Activated T-helper 1 cell treated with Interleukin-2 at 50 U/mL for 16 hours (primary cell): Measurements from ENCODE around the gene KLRF1.

ENCODE experiments used
- DNase-seq: peaks from one replicate; pipeline ENCODE4 v3.0.0-alpha.2; 2020; ENCODE audit warnings: low read depth

The KLRF1 gene, protein sequence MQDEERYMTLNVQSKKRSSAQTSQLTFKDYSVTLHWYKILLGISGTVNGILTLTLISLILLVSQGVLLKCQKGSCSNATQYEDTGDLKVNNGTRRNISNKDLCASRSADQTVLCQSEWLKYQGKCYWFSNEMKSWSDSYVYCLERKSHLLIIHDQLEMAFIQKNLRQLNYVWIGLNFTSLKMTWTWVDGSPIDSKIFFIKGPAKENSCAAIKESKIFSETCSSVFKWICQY

DNA sequence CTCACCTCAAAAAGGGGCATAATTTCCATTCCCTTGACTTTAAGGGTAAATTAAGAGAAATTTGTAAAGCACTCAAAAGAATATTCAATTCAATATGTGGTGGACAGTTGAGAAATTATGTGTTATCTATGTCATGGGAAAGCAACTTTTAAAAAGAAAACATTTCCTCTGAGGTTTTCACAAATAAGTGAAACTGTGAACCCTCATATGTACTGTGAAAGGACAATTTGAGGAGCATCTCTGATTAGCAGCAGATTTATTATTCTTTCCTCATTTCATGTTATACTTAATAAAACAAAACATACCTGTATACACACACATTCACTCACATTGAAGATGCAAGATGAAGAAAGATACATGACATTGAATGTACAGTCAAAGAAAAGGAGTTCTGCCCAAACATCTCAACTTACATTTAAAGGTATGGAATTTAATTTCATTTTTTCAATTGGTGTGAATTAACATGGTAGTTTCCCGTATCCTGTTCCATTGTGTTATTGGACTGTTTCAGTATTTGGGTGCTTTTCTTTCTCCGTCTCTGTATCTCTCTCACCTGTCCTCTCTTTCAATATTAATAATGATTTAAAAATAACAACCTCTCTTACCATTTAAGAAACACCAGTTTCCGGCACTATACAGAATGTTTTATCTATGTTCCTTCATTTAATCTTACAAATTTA is at the start of gene KLRF1:
Gene KLRF1 (plus strand): TSS at position 273 of the 680 bp plus-strand sequence. CDS start 64 bp downstream, at position 337.
- DNase-seq = no peak

DNA sequence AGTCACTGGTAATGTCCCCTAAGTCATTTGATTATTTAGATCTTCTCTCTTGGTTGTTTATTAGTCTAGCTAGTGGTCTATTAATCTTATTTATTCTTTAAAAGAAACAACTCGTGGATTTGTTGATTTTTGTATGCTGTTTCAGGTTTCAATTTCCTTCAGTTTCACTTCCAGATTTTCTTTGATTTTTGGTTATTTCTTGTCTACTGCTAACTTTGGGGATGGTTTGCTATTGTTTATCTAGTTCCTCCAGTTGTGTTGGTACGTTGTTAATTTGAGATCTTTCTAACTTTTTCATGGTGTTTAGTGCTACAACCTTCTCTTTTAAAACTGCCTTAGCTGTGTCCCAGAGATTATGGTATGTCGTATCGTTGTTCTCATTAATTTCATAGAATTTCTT is 48.1 kb upstream of the KLRF1 start:
- DNase-seq = no peak

DNA sequence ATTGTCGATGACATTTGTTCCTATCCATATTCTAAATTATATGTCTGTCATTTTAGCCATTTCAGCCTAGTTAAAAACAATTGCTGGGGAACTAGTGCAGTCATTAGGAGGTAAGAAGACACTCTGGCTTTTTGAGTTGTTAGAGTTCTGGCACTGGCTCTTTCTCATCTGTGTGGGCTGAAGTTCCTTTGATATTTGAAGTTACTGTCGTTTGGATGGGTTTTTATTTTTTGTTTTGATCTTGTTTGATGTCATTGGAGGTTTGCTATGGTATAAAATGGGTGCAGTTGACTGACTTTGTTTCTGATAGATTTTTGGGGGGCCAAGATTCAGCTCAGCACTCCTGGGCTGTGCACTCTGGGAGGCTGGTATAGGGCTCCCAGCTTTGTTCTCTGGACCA is 45.9 kb upstream of the KLRF1 start:
- DNase-seq = no peak

DNA sequence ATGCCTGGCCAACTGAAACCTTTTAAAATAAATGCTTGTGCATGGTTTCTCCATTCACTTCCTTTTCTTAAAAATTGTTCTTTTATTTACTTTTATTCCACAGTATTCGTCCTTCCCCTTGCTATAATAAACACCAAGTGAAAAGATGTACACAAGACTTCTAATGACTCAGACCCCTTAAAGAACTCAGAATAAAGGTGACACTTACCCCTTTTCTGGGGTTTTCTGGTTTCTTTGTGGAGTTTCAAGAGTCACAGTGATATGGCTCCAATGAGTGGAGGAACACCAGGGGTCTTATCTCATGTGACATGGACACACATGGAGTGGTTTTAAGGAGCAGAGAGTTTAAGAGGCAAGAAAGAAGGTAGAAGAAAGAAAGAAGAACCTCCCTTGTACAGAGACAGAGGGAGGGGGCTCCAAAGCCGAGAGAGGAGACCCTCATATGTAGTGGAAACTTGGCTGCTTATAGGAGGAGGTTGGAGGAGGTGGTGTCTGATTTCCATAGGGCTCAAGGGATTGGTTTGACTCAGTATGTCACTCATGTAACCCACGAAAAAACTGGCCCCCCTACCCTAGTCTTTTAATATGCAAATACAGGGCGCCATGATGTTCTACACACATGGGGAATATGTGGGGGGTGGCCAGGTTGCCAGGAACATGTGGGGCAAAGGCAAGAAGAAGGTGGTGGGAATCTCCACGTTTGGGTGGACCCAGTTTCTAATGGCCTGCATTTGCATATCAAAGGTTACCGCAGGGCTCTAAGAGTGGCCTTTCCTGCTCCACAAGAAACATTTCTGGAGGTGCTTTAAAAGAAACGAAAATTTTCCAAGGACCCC is 44.5 kb upstream of the KLRF1 start:
- no peak for DNase-seq

DNA sequence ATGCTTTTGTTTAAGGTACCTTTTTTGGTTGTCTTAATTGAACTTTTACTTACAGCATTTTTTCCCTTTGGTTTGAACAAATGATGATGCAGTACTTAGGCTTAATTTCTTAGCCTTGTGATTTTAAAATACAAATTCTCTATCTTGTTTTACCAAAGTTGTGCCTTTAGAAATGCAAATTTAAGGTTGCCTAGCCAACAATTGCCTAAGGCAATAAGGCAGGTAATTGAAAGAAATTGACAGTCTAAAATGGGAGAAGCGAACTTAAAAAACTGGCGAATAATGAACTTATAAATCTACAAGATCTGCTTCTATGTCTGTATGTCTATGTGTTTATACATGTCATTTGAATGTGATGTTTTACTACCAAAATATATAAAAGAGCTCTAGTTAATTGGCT is 43.0 kb upstream of the KLRF1 start:
- DNase-seq = no peak

DNA sequence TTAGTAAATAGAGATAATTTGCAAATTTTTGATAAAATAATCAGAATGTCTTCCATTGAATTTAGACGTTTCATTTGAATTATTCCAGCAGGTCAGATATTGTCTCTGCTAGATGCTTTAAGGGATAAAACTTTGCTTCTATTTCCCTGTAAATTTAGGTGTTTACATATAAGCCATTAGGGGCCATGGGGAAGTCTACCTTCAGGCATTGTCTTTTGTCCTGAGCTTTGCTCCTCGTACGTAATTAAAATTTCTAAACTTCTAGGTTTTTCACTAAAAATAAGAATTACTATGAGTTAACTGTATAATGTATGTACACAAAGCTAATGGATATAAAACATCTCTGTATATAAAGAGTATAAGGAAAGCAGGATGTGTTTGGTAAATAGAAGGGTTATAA is 42.5 kb upstream of the KLRF1 start:
- no peak for DNase-seq

DNA sequence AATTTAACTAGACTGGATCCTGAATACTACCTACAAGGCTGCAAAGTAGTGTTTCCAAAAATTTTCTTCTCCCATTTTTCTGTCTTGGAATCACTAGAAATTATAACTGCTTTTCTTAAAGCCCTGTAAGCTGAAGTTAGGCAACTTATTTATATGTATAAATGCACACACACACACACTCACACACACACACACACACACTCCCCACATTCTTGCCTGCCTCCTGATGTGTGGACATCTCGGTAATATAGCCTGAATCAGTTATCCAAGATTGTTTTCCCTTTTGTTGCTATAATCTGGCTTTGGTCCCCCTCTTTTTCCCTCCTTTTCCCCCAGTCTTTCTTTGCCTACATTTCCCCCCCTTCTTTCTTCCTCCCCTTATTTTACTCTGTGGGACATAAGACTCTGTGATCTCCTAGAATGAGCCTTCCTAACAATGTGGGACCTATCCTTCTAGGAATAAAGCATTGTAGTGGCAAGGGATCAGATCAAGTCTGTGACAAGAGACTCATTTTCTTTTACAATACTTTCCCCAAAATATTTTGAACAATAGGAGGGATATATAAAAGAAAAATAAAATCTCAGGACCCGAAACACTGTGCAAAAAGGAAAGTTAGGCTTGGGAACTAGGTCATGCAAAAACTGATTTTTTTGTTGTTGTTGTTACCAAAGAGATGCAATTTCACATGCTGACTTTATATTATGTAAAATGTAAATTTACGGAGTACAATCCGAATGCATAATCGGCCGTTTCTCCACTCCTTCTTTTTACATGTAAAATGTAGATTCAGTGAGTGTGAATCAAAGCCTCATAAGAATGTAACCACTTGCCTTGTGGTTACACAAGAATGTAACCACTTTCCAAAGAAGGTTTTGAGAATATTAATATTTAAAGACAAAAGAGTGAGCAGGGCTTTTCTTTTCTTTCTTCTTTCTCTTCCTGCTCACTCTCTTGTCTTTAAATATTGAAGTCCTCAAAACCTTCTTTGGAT is 40.3 kb upstream of the KLRF1 start:
- no peak for DNase-seq

DNA sequence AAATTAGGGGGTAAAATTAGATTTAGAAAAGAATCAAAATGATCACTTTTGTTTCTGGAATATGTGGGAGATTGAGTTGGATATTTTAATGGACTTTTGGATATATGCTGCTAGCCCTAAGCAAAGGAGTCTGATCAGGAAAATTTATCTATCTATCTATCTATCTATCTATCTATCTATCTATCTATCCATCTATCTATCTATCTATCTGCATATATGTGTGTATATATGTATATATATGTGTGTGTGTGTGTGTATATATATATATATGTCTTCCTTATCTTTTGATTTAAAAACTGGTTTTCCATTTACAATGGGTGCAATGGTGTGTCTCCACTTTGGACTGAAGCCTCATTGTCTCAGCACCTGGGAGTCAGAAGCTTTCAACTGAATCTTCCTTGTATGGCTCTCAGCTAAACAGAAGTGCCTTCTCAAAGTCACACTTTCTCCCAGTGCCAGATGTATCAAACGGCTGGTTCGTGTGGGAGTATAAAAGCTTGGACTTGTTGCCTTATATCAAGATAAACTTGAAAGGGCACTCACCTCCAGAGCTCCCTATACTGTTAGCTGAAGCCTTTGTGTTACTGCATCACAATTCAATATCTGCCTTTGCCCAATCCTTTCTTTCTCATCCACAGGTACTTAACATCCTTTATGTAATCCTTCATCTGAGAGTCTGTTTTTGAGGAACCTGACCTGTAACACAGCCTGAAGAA is 34.9 kb upstream of the KLRF1 start:
- no peak for DNase-seq

DNA sequence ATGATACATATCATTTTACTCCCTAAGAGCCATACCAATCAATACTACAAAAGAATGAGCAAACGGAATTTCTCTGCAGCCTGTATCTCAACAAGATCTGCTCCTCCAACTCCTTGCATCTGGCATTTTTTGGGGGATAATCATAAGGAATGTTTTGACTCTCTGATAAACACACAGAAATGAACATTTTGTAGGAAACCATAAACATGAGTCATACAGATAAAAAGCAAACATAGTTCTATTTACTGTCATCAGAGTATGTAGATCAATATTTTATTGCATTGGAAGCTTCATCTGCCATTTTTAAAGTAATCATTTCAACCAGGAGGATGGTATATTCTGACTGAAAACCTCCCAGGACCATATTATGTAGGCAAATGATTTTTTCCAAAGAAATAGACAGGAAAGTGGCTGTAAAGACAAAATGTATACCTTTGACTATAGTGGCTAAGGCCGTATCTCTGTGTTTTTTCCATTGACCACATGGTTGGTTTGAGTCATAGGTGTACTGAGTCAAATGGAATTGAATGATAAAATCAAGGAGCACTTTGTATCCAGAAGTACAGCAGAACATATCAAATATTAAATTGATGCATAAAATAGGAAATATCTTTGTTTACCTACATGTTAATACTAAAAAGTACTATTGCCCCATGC is 34.2 kb upstream of the KLRF1 start:
- no peak for DNase-seq

DNA sequence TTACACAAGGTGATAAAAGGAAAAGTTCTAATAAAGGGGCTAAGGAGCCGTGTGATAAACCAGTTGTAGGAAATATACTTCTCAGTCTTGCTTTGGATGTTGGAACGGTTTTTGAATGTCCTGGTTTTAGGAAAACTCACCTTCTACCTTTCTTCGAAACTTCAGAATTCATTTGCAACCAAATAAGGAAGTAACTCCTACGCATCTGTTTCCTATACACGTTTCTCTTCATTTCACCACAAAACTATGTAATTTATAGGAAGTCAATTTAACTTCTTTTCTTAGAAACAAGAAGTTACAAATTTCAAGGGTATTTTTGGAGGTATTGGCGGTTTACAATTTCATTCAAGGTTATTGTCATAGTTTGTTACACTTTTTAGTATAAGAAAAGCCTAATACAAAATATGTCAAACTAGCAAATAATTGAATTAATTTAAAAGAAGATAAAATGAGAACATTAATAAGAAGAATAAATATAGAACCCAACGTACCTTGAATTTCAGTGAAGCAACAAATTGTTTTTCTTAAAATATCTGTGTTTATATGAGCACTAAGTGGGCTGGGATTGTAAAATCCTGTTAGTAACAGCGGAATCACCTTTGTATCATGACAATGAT is 33.4 kb upstream of the KLRF1 start:
- no peak for DNase-seq

DNA sequence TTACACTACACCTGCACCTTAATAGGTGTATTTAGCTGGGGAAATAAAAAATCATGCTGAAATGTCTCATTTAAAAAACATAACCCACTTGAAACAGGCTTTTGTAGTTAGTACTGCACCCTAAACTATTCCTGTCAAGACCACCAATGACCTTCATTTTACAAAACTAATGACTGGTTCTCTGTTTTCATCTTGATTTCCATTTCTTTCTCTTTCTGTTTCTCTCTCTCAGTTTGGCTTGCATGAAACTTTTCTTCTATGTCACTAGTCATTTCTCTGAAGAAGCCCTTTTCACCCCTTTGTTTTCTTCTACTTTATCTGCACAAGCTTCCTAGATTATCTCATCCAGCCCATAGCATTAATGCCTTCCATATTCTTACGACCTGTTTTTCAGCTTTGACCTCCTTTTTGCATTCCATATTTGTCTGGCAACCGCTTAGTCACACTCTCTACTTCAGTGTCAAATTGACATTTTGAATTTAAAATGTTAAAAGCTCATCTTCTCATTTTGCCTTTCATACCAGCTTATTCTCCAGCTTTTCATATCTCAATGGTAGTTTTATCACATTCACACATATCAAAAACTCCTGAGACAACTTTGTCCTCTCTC is 32.7 kb upstream of the KLRF1 start:
- no peak for DNase-seq

DNA sequence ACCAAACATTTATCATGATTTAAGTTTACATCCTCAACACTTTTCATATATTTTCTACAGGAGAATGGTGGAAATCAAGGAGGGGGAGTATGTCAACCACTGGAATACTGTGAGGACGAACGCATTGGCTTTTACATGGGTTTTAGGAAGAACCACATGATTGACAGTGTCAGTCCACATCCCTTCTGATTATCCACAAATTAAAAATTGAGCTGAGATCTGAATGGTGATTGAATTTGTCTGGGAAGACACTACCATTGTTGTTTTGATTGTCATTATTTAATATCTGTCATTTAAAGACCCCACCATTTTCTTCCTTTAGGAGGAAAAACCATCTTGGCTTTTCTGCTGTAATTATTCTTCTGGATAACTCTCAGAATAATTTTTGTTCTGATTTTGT is 31.3 kb upstream of the KLRF1 start:
- no peak for DNase-seq

DNA sequence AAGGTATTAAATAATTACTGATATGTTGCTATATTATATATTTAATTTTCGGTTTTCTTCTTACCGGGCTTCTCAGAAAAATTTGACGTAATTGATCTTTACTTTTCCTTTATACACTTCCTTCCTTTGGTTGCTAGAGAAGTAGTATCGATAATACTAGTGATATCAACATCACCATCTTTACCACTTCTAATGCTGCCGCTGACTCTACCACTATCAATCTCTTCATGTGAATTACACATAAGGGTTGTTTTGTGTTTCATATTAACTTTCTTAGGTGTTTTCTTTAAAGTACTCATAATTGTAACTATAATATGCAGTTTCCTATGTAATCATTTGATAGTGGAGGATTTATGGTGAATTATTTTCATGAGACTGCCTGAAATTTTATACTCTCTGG is 30.9 kb upstream of the KLRF1 start:
- no peak for DNase-seq

DNA sequence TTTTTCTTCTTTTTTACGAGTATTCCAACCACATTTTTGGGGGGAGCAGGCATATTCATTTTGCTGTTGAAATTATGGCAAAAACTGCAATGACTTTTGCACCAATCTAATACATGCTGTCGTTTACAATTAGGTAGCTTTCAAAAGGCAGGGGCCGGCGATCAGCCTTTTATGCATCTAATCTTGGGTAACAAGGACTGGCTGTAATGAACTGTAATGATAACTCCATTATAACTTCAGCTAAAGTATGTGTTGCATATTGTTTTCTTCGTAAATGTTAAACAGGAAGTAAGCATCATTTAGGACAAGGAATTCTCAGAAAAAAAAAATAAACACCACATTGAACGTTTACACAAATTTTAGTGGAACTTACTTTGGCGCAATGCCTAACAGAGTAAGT is 30.3 kb upstream of the KLRF1 start:
- no peak for DNase-seq

DNA sequence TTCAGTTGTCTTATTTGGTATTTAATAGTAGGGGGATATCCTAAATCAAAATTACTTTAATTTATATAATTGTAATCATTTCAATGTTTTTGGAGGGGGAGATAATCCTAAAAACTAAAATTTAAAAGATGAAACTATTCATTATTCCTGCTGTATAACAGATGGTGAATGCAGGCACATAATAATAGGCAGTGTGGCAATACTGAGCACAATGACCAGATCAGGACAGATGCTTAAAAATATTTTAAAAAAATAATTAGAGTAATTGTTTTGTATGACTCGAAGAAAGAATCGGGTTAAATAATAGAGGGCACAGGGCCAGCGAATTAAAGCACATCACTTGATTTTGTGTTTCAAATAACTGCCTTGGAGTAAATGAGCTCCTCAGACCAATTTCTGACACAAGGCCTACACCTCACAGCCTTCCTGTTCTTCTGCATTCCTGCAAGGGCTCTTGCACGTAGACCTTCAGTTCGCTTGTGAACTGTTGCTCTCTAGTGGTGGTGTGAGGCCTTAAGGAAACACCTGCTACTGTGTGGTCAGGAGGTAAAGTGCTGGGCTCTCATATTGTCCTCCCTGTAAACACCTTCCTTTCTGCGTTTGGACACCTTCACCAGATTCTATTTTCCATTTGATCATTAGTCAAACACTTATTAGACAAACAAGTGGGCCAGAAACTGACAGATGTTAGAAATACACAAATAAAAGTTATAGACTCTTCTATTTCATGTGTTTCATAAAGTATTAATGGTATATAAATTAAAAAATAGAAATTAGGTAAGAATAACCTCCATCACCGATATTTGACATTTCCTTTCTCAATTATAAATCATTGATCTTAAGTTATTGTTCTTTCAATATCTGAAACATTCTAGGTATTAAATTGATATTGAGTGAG is 29.3 kb upstream of the KLRF1 start:
- peak; percentile 43 for DNase-seq

DNA sequence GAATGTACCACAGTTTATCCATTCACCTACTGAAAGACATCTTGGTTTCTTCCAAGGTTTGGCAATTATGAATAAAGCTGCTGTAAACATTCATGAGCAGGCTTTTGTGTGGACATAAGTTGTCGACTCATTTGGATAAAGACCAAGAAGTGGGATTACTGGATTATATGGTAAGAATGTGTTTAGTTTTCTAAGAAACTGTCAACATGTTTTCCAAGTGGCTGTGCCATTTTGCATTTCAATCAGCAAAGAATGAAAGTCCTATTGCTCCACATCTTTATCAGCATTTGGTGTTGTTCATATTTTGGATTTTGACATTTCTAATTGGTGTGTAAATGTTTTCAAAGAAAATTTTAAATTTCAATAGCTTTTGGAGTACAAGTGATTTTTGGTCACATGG is 27.3 kb upstream of the KLRF1 start:
- no peak for DNase-seq

DNA sequence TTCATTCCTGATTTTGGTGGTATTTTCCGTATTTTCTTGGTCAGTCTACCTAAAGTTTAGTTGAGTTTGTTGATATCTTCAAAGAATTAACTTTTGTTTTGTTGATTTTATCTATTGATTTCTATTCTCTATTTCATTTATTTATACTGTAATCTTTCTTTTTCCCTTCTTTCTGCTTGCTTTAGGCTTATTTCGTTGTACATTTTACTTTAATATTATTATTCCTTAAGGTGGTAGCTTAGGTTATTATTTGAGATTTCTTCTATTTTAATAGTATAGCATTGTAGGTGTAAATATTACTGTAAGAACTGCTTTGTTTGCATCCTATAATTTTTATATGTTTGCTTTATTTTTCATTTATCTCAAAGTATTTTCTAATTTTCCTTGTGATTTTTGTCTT is 21.4 kb upstream of the KLRF1 start:
- DNase-seq = no peak

DNA sequence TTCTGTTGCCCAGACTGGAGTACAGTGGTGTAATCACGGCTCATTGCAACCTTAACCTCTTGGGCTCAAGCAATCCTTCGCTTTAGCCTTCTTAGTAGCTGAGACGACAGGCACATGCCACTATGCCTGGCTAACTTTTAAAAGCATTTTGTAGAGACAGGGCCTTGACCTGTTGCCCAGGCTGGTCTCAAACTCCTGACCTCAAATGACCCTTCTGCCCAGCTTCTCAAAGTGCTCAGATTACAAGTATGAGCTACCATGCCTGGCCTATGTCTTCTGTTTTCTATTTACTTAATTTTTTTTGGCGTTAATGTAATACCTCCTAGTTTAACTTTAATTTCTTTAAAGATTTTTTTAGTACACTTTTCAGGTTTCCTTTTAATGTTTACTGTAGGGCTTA is 20.6 kb upstream of the KLRF1 start:
- no peak for DNase-seq

DNA sequence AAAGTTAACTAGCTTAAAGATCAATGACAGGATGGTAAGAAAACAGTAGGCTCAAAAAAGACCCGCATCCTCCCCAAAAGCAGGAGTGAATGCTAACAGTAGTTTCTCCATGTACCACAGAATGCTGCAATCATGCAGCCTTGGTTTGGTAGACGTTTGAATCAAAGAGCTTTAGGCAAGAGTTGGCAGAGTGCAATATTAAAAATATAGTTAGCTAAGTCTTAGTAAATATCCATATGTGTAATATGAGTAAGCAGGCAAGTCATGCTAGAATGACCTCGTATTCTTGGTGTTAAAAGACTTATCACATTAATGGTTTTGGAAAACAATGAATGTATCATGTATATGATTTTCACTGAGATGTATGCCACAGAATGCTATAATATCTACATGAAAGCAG is 18.8 kb upstream of the KLRF1 start:
- no peak for DNase-seq
